ENCODE data around the gene ZFYVE26.

Gene ZFYVE26

GRCh38 chr14:67814821-67815220 is 1.6 kb downstream of the ZFYVE26 start:
- Histone ChIP-seq H3K4me1 (ENCODE audit: insufficient read depth, low read length) (peaks cover 4% of the 10 kb centered on the region; the same call in 1 of the 2 replicates), H3K4me3 (ENCODE audit: low read length) (peak overlapping the region; percentile 92; the same call in 1 of the 2 replicates), H3K9ac (ENCODE audit: low read depth, low read length) (peak overlapping the region; percentile 84; the same call in 1 of the 2 replicates), H3K27me3 (ENCODE audit: insufficient read depth, low read length) (no peaks in the 10 kb centered on the region), H3K27ac (ENCODE audit: low read depth, low read length) (no peak overlapping the region), H3K9me3 (ENCODE audit: insufficient read depth, low read depth, low read length) (no peaks in the 10 kb centered on the region), H3K36me3 (ENCODE audit: insufficient read depth, low read length) (peaks cover 36% of the 10 kb centered on the region)
- 83% methylated on average over 1 of the region's 2 CpGs for WGBS

GRCh38 chr14:67806246-67806645 is 10.1 kb downstream of the ZFYVE26 start:
- no peaks in the 10 kb centered on the region for H3K27me3 ChIP-seq (ENCODE audit: insufficient read depth, low read length)
- 93% methylated on average over 3 of the region's 3 CpGs for WGBS
- H3K27ac ChIP-seq (ENCODE audit: low read depth, low read length): no peak overlapping the region
- H3K4me1 ChIP-seq (ENCODE audit: insufficient read depth, low read length): no peaks in the 10 kb centered on the region
- H3K36me3 ChIP-seq (ENCODE audit: insufficient read depth, low read length): peaks cover 90% of the 10 kb centered on the region
- no peak overlapping the region for H3K9ac ChIP-seq (ENCODE audit: low read depth, low read length)
- H3K9me3 ChIP-seq (ENCODE audit: insufficient read depth, low read depth, low read length): no peaks in the 10 kb centered on the region
- H3K4me3 ChIP-seq (ENCODE audit: low read length): no peak overlapping the region

- Histone ChIP-seq H3K4me1 (ENCODE audit: insufficient read depth, low read length) (no peaks in the 10 kb centered on the region), H3K9me3 (ENCODE audit: insufficient read depth, low read depth, low read length) (no peaks in the 10 kb centered on the region), H3K27me3 (ENCODE audit: insufficient read depth, low read length) (no peaks in the 10 kb centered on the region), H3K36me3 (ENCODE audit: insufficient read depth, low read length) (peaks cover 94% of the 10 kb centered on the region), H3K9ac (ENCODE audit: low read depth, low read length) (no peak overlapping the region), H3K4me3 (ENCODE audit: low read length) (no peak overlapping the region), H3K27ac (ENCODE audit: low read depth, low read length) (no peak overlapping the region)
- 98% methylated on average over 2 of the region's 4 CpGs for WGBS
These were observed 15.6 kb downstream of the ZFYVE26 start for GRCh38 chr14:67800743-67801142.

- no peak overlapping the region for H3K4me3 ChIP-seq (ENCODE audit: low read length)
- 93% methylated on average over 20 of the region's 20 CpGs for WGBS
- H3K27ac ChIP-seq (ENCODE audit: low read depth, low read length): no peak overlapping the region
- no peaks in the 10 kb centered on the region for H3K4me1 ChIP-seq (ENCODE audit: insufficient read depth, low read length)
- no peaks in the 10 kb centered on the region for H3K27me3 ChIP-seq (ENCODE audit: insufficient read depth, low read length)
- H3K36me3 ChIP-seq (ENCODE audit: insufficient read depth, low read length): peaks cover 94% of the 10 kb centered on the region
- H3K9me3 ChIP-seq (ENCODE audit: insufficient read depth, low read depth, low read length): no peaks in the 10 kb centered on the region
- no peak overlapping the region for H3K9ac ChIP-seq (ENCODE audit: low read depth, low read length)
These were observed 17.7 kb downstream of the ZFYVE26 start for GRCh38 chr14:67798731-67799130.

- no peak overlapping the region for H3K9ac ChIP-seq (ENCODE audit: low read depth, low read length)
- H3K4me1 ChIP-seq (ENCODE audit: insufficient read depth, low read length): no peaks in the 10 kb centered on the region
- H3K4me3 ChIP-seq (ENCODE audit: low read length): no peak overlapping the region
- peaks cover 98% of the 10 kb centered on the region for H3K36me3 ChIP-seq (ENCODE audit: insufficient read depth, low read length)
- no peaks in the 10 kb centered on the region for H3K27me3 ChIP-seq (ENCODE audit: insufficient read depth, low read length)
- WGBS: 92% methylated on average over 1 of the region's 1 CpG
- no peaks in the 10 kb centered on the region for H3K9me3 ChIP-seq (ENCODE audit: insufficient read depth, low read depth, low read length)
- H3K27ac ChIP-seq (ENCODE audit: low read depth, low read length): no peak overlapping the region
These were observed 28.7 kb downstream of the ZFYVE26 start for GRCh38 chr14:67787673-67788072.

GRCh38 chr14:67785270-67786109 is 30.9 kb downstream of the ZFYVE26 start:
- Histone ChIP-seq H3K4me1 (ENCODE audit: insufficient read depth, low read length) (no peaks in the 10 kb centered on the region), H3K9ac (ENCODE audit: low read depth, low read length) (no peak overlapping the region), H3K27me3 (ENCODE audit: insufficient read depth, low read length) (no peaks in the 10 kb centered on the region), H3K4me3 (ENCODE audit: low read length) (no peak overlapping the region), H3K27ac (ENCODE audit: low read depth, low read length) (no peak overlapping the region), H3K9me3 (ENCODE audit: insufficient read depth, low read depth, low read length) (no peaks in the 10 kb centered on the region), H3K36me3 (ENCODE audit: insufficient read depth, low read length) (peaks cover 99% of the 10 kb centered on the region)
- 96% methylated on average over 3 of the region's 4 CpGs for WGBS

- H3K27ac ChIP-seq (ENCODE audit: low read depth, low read length): no peak overlapping the region
- no peak overlapping the region for H3K9ac ChIP-seq (ENCODE audit: low read depth, low read length)
- H3K9me3 ChIP-seq (ENCODE audit: insufficient read depth, low read depth, low read length): no peaks in the 10 kb centered on the region
- H3K36me3 ChIP-seq (ENCODE audit: insufficient read depth, low read length): peaks cover 99% of the 10 kb centered on the region
- no peaks in the 10 kb centered on the region for H3K4me1 ChIP-seq (ENCODE audit: insufficient read depth, low read length)
- WGBS: 92% methylated on average over 5 of the region's 5 CpGs
- H3K4me3 ChIP-seq (ENCODE audit: low read length): no peak overlapping the region
- no peaks in the 10 kb centered on the region for H3K27me3 ChIP-seq (ENCODE audit: insufficient read depth, low read length)
These were observed 32.1 kb downstream of the ZFYVE26 start for GRCh38 chr14:67784244-67784823.

- Histone ChIP-seq H3K36me3 (ENCODE audit: insufficient read depth, low read length) (peaks cover 98% of the 10 kb centered on the region), H3K4me1 (ENCODE audit: insufficient read depth, low read length) (no peaks in the 10 kb centered on the region), H3K4me3 (ENCODE audit: low read length) (no peak overlapping the region), H3K27ac (ENCODE audit: low read depth, low read length) (no peak overlapping the region), H3K9ac (ENCODE audit: low read depth, low read length) (no peak overlapping the region), H3K9me3 (ENCODE audit: insufficient read depth, low read depth, low read length) (no peaks in the 10 kb centered on the region), H3K27me3 (ENCODE audit: insufficient read depth, low read length) (no peaks in the 10 kb centered on the region)
- 79% methylated on average over 3 of the region's 3 CpGs for WGBS
These were observed 34.3 kb downstream of the ZFYVE26 start for GRCh38 chr14:67782090-67782489.

- 96% methylated on average over 1 of the region's 1 CpG for WGBS
- Histone ChIP-seq H3K9ac (ENCODE audit: low read depth, low read length) (no peak overlapping the region), H3K36me3 (ENCODE audit: insufficient read depth, low read length) (peaks cover 99% of the 10 kb centered on the region), H3K27ac (ENCODE audit: low read depth, low read length) (no peak overlapping the region), H3K4me3 (ENCODE audit: low read length) (no peak overlapping the region), H3K4me1 (ENCODE audit: insufficient read depth, low read length) (no peaks in the 10 kb centered on the region), H3K27me3 (ENCODE audit: insufficient read depth, low read length) (no peaks in the 10 kb centered on the region), H3K9me3 (ENCODE audit: insufficient read depth, low read depth, low read length) (no peaks in the 10 kb centered on the region)
These were observed 37.6 kb downstream of the ZFYVE26 start for GRCh38 chr14:67778792-67779191.

GRCh38 chr14:67776653-67777322 is 39.6 kb downstream of the ZFYVE26 start:
- Histone ChIP-seq H3K27me3 (ENCODE audit: insufficient read depth, low read length) (no peaks in the 10 kb centered on the region), H3K4me1 (ENCODE audit: insufficient read depth, low read length) (no peaks in the 10 kb centered on the region), H3K4me3 (ENCODE audit: low read length) (no peak overlapping the region), H3K9ac (ENCODE audit: low read depth, low read length) (no peak overlapping the region), H3K9me3 (ENCODE audit: insufficient read depth, low read depth, low read length) (no peaks in the 10 kb centered on the region), H3K36me3 (ENCODE audit: insufficient read depth, low read length) (peaks cover 99% of the 10 kb centered on the region), H3K27ac (ENCODE audit: low read depth, low read length) (no peak overlapping the region)
- 88% methylated on average over 4 of the region's 4 CpGs for WGBS

GRCh38 chr14:67773844-67774377 is 42.5 kb downstream of the ZFYVE26 start:
- Histone ChIP-seq H3K9ac (ENCODE audit: low read depth, low read length) (no peak overlapping the region), H3K36me3 (ENCODE audit: insufficient read depth, low read length) (peaks cover 100% of the 10 kb centered on the region), H3K9me3 (ENCODE audit: insufficient read depth, low read depth, low read length) (no peaks in the 10 kb centered on the region), H3K4me3 (ENCODE audit: low read length) (no peak overlapping the region), H3K27me3 (ENCODE audit: insufficient read depth, low read length) (no peaks in the 10 kb centered on the region), H3K27ac (ENCODE audit: low read depth, low read length) (no peak overlapping the region), H3K4me1 (ENCODE audit: insufficient read depth, low read length) (no peaks in the 10 kb centered on the region)
- 96% methylated on average over 5 of the region's 5 CpGs for WGBS

Measured in HUES64 (cell line).